Ovary (tissue), 9 donors: ENCODE data around the gene ITFG1. TPM values are rescaled to one million over a fixed set of nuclear protein-coding genes. Genes with fewer than 3 reads are reported as not detected.
"Not testable (repeated sequence)": the region's sequence is repeated elsewhere in the genome, so short reads cannot be mapped to it uniquely, and the experiment has no call there.

Experiments
- DNase-seq, 5 donors: peaks; one replicate each; pipeline ENCODE4 v3.0.0-alpha.2; 2019 to 2020
- H3K27ac ChIP-seq, 2 donors: fragments of 200-600 bp; one replicate each; pipeline versions ENCODE4 v1.5.1 to v1.8.0; 2019 to 2022
- H3K27me3 ChIP-seq: fragments of 200-600 bp; one replicate; pipeline ENCODE4 v1.8.0; 2022
- H3K36me3 ChIP-seq: fragments of 200-600 bp; sonication (generic); one replicate; pipeline ENCODE4 v1.5.1; 2019
- H3K4me1 ChIP-seq: one replicate; pipeline ENCODE4 v1.8.1; 2013; ENCODE audit warnings: mild to moderate bottlenecking, moderate library complexity; ENCODE audit not compliant: insufficient read depth
- H3K4me3 ChIP-seq: fragments of 200-600 bp; sonication (generic); one replicate; pipeline ENCODE4 v1.5.1; 2017
- H3K9me3 ChIP-seq, 2 donors: fragments of 200-600 bp in 1 of 2; sonication (generic) in 1 of 2; one replicate each; pipeline versions ENCODE4 v1.5.1 to v1.8.1; 2013 to 2019; ENCODE audit warnings: mild to moderate bottlenecking in 1 of 2, moderate library complexity in 1 of 2
- EP300 ChIP-seq: sonication (generic); formaldehyde crosslinking; IDR thresholded peaks from one replicate; pipeline ENCODE4 v1.6.1; 2017; ENCODE audit warnings: antibody characterized with exemption
- POLR2A ChIP-seq: fragments of 450-650 bp; IDR thresholded peaks from one replicate; pipeline ENCODE4 v1.6.1; 2017; ENCODE audit warnings: antibody characterized with exemption, mild to moderate bottlenecking, moderate library complexity
- WGBS, 3 donors: extraction: QIAGEN DNeasy Blood & Tissue Kit in 1 of 3; methylation state at CpG; one replicate each; pipeline versions ENCODE4 v1.1.5 to v1.1.7; 2013 to 2017; 5-methylcytosine and 5-hydroxymethylcytosine counted together
- intact Hi-C, 4 donors: fragments of 100-400 bp; cut with DNase I; formaldehyde crosslinking; loops; one replicate each; pipeline versions ENCODE4 v1.11.0 to v1.15.1; 2022 to 2023
- polyA plus RNA-seq, 2 donors: library from polyadenylated mRNA; stranded (reverse); fragments of 200-250 nt in 1 of 2; fragments of 350-450 nt in 1 of 2; fragmentation: Illumina TruSeq in 1 of 2; extraction: RNeasy Lipid Tissue Mini Kit (QIAGEN cat#74804) in 1 of 2; gene quantifications; one replicate each; pipeline ENCODE4 v1.2.3, GENCODE V29; 2013 to 2014
- total RNA-seq, 7 donors: library from RNA; depleted of rRNA in 2 of 7; stranded (reverse); fragments of >200 nt in 2 of 7; fragmentation: NEBNext Ultra II Directional in 3 of 7; extraction: Animal tissue kit (Norgen Biotek cat#: 25700) in 3 of 7; gene quantifications; one replicate each; pipeline versions ENCODE4 v1.1.0 to v1.2.4, GENCODE V29; 2016 to 2023
- TF ChIP-seq, protein P1 (sequence below), 3 donors: fragments of 450-650 bp in 2 of 3; fragments of 200-600 bp in 1 of 3; IDR thresholded peaks; one replicate each; pipeline versions ENCODE4 v1.5.1 to v1.8.0; 2016 to 2022; ENCODE audit warnings: antibody characterized with exemption in 3 of 3, mild to moderate bottlenecking in 1 of 3
- donor health status: DM: no; HTN: no; CAD: no; lungs with moderate emphysema.
- donor health status: DM: no; HTN: no; CAD: no.
- donor health status: Bipolar disorder and iron deficiency.
- donor health status: DM: yes; HTN: yes; CAD: no.
- donor health status: DM: no; HTN: no; CAD: no.
- donor health status: DM: yes; HTN: yes; CAD: no.

The ITFG1 gene
- total and polyA plus RNA-seq, 9 donors = 34.4 to 123 (median 40.2) TPM

DNA sequence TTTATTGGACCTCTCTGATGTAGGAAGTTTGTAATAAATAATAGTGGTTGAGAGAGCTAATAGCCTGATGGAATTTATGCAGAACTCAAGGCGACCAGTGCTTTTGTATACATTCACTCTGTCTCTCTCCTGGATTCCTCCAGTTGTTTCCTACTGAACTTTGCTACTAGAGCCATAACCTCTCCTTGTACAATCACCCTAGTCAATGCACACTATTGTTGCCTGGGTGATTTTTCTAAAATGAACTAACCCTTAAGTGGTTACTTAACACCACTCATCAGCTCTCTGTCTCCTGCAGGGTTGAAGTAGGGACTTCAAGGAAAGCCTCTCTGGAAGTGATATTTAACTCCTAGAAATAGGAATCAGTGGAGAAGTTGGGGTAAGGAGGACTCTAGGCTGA, 9.9 kb upstream of the ITFG1 start:
- Histone ChIP-seq H3K9me3 (no peaks in the 10 kb centered on the region), H3K4me1 (peaks cover 4% of the 10 kb centered on the region), H3K36me3 (no peaks in the 10 kb centered on the region), H3K4me3 (no peak overlapping the region), H3K27ac (no peak overlapping the region), H3K27me3 (no peaks in the 10 kb centered on the region)
- TF ChIP-seq, protein P1, sequence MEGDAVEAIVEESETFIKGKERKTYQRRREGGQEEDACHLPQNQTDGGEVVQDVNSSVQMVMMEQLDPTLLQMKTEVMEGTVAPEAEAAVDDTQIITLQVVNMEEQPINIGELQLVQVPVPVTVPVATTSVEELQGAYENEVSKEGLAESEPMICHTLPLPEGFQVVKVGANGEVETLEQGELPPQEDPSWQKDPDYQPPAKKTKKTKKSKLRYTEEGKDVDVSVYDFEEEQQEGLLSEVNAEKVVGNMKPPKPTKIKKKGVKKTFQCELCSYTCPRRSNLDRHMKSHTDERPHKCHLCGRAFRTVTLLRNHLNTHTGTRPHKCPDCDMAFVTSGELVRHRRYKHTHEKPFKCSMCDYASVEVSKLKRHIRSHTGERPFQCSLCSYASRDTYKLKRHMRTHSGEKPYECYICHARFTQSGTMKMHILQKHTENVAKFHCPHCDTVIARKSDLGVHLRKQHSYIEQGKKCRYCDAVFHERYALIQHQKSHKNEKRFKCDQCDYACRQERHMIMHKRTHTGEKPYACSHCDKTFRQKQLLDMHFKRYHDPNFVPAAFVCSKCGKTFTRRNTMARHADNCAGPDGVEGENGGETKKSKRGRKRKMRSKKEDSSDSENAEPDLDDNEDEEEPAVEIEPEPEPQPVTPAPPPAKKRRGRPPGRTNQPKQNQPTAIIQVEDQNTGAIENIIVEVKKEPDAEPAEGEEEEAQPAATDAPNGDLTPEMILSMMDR (IDR thresholded peaks at IDR 0.05) = no peak
- no peak for TF ChIP-seq POLR2A
- no peak for TF ChIP-seq EP300
- intact Hi-C loops = no loop called here
- WGBS, 3 donors = 94 to 100% (median 96%) methylated on average over 1 of the region's 1 CpG
- no peak for DNase-seq

DNA sequence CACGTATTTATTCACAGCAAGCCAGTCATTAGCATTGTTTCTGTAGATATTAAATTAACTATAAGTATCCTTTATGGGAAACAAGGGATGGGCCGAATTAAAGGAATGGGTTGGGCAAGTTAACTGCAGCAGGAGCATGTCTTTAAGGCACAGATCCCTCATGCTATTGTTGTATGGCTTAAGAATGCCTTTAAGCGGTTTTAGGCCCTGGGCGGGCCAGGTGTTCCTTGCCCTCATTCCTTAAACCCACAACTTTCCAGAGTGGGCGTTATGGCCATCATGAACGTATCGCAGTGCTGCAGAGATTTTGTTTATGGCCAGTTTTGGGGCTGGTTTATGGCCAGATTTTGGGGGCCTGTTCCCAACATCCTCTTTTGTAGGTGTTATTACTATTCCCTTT, 9.3 kb upstream of the ITFG1 start:
- H3K36me3 ChIP-seq = no peaks in the 10 kb centered on the region
- 93 to 98% (median 97%) methylated on average over 7 of the region's 7 CpGs for WGBS, 3 donors
- no peak overlapping the region for H3K27ac ChIP-seq
- H3K4me3 ChIP-seq = no peak overlapping the region
- no peaks in the 10 kb centered on the region for H3K27me3 ChIP-seq
- peaks cover 4% of the 10 kb centered on the region for H3K4me1 ChIP-seq
- no peak for DNase-seq
- no peaks in the 10 kb centered on the region for H3K9me3 ChIP-seq
- no peak for TF ChIP-seq EP300
- TF ChIP-seq, protein P1 (IDR thresholded peaks at IDR 0.05) = no peak
- TF ChIP-seq POLR2A = no peak
- intact Hi-C loops = no loop called here

DNA sequence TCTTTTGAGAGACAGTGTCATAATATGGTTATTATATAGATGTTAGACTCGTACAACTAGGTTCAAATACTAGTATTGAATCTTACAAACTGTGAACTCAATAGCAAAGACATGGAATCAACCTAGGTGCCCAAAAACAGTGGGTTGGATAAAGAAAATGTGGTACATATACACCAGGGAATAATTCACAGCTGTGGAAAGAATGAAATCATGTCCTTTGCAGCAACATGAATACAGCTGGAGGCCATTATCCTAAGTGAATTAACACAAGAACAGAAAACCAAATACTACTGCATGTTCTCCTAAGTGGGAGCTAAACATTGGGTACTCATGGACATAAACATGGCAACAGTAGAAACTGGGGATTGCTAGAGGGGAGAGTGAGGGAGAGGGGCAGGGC, 8.4 kb upstream of the ITFG1 start:
- H3K27ac ChIP-seq = no peak overlapping the region
- no peaks in the 10 kb centered on the region for H3K27me3 ChIP-seq
- TF ChIP-seq EP300 (no peak), POLR2A (no peak)
- TF ChIP-seq, protein P1 (IDR thresholded peaks at IDR 0.05) = no peak
- H3K4me3 ChIP-seq = no peak overlapping the region
- 95 to 98% (median 96%) methylated on average over 1 of the region's 1 CpG for WGBS, 3 donors
- H3K4me1 ChIP-seq = peaks cover 4% of the 10 kb centered on the region
- intact Hi-C loops = no loop called here
- H3K9me3 ChIP-seq = no peaks in the 10 kb centered on the region
- DNase-seq = no peak
- no peaks in the 10 kb centered on the region for H3K36me3 ChIP-seq

DNA sequence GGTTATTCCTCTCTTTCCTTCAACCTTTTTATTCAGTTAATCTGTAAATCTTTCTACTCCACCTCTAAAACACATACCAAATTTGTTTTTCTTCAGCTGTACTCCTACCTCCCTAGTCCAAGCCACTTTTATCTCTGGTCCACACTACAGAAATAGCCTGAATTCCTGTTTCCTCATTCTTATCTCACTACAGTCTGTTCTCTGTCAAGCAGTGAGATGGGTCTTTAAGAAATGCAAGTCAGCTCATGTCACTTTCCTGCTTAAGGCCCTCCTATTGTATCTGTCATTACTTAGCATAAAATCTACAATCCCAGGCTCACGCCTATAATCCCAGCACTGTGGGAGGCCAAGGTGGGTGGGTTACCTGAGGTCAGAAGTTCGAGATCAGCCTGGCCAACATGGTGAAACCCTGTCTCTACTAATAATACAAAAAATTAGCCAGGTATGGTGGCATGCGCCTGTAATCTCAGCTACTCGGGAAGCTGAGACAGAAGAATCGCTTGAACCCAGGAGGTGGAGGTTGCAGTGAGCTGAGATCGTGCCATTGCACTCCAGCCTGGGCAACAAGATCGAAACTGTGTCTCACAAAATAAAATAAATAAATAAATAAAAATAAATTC, 7.3 kb upstream of the ITFG1 start:
- H3K27ac ChIP-seq, H3K4me1 ChIP-seq, H3K27me3 ChIP-seq, H3K36me3 ChIP-seq, H3K4me3 ChIP-seq, H3K9me3 ChIP-seq, intact Hi-C loops, DNase-seq: not testable (repeated sequence)
- 96 to 98% (median 96%) methylated on average over 7 of the region's 7 CpGs for WGBS, 3 donors

DNA sequence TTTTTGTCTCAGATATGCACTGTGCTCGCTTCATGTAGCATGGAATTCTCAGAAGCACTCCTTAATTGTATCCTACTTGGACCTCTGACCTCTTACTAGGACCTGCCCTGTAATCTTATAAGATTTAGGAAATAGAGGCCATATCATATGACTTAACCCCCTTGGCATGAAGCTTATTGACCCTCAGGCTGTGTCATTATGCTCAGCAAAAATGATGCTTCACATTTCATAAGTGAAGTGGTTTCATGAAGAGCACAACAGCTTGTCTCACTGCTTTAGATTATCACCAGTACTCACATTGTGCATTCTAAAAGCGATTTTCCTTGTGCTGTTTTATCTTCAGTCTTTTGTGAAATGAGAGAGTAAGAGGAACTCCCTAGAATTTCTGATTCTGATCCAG, 6.6 kb upstream of the ITFG1 start:
- no peak for DNase-seq
- peaks cover 4% of the 10 kb centered on the region for H3K4me1 ChIP-seq
- no peak overlapping the region for H3K4me3 ChIP-seq
- no peaks in the 10 kb centered on the region for H3K27me3 ChIP-seq
- TF ChIP-seq, protein P1 (IDR thresholded peaks at IDR 0.05) = no peak
- TF ChIP-seq EP300 = no peak
- TF ChIP-seq POLR2A = no peak
- H3K27ac ChIP-seq = no peak overlapping the region
- intact Hi-C loops = no loop called here
- no peaks in the 10 kb centered on the region for H3K36me3 ChIP-seq
- H3K9me3 ChIP-seq = no peaks in the 10 kb centered on the region
- 86 to 89% (median 88%) methylated on average over 2 of the region's 2 CpGs for WGBS, 3 donors
